HepG2 (cell line): ENCODE data around the gene UBE2O. TPM values are rescaled to one million over a fixed set of nuclear protein-coding genes. Genes with fewer than 3 reads are reported as not detected.
A peak's percentile ranks its signal among the peaks of the same experiment; 100 is the strongest.

Experiments used
- ELF4 ChIP-seq: sonication (generic); formaldehyde crosslinking; IDR thresholded peaks from 2 replicates; pipeline ENCODE4 v1.5.0; 2020; ENCODE audit warnings: missing genetic modification reagents, mild to moderate bottlenecking, moderate library complexity, borderline replicate concordance
- GPN1 ChIP-seq: sonication (generic); formaldehyde crosslinking; IDR thresholded peaks from 2 replicates; pipeline ENCODE4 v1.5.1; 2020; ENCODE audit warnings: missing genetic modification reagents, borderline replicate concordance
- JUN ChIP-seq: sonication (generic); formaldehyde crosslinking; IDR thresholded peaks from 2 replicates; pipeline ENCODE4 v1.4.0; 2020; ENCODE audit warnings: mild to moderate bottlenecking, missing genetic modification reagents
- MBNL3 ChIP-seq: fragments of 250-450 bp; sonication (Bioruptor Pico); conservative IDR thresholded peaks from 2 replicates; pipeline ENCODE4 v1.8.0; 2022; ENCODE audit warnings: mild to moderate bottlenecking, inconsistent platforms
- MLXIP ChIP-seq: sonication (generic); formaldehyde crosslinking; IDR thresholded peaks from 2 replicates; pipeline ENCODE4 v1.9.0; 2021; ENCODE audit warnings: missing genetic modification reagents, borderline replicate concordance
- NFE2L1 ChIP-seq: sonication (generic); formaldehyde crosslinking; IDR thresholded peaks from 2 replicates; pipeline ENCODE4 v1.4.0; 2020; ENCODE audit warnings: missing genetic modification reagents, mild to moderate bottlenecking, borderline replicate concordance
- PRDM10 ChIP-seq: sonication (generic); formaldehyde crosslinking; IDR thresholded peaks from 2 replicates; pipeline ENCODE4 v1.4.0; 2020; ENCODE audit warnings: low read depth, missing genetic modification reagents
- PTBP1 ChIP-seq: fragments of 200-400 bp; formaldehyde crosslinking; IDR thresholded peaks from 2 replicates; pipeline ENCODE4 v1.6.1; 2018; ENCODE audit warnings: low read length, low read depth; ENCODE audit not compliant: poor library complexity, severe bottlenecking
- SP5 ChIP-seq: IDR thresholded peaks from 2 replicates; pipeline ENCODE4 v1.6.1; 2016; ENCODE audit warnings: low read depth, borderline replicate concordance
- ZNF260 ChIP-seq: sonication (generic); formaldehyde crosslinking; IDR thresholded peaks from 2 replicates; pipeline ENCODE4 v1.4.0; 2020; ENCODE audit warnings: missing genetic modification reagents, low read depth, mild to moderate bottlenecking, borderline replicate concordance
- ZNF501 ChIP-seq: sonication (generic); formaldehyde crosslinking; IDR thresholded peaks from 2 replicates; pipeline ENCODE4 v1.5.1; 2020; ENCODE audit warnings: mild to moderate bottlenecking, moderate library complexity, missing genetic modification reagents
- ZNF577 ChIP-seq: sonication (generic); formaldehyde crosslinking; IDR thresholded peaks from 2 replicates; pipeline ENCODE4 v1.4.0; 2020; ENCODE audit warnings: mild to moderate bottlenecking, low read depth, missing genetic modification reagents, borderline replicate concordance
- polyA plus RNA-seq, 8 experiments: library from polyadenylated mRNA; depleted of rRNA in 3 of 8; stranded (reverse) in 7 of 8; unstranded in 1 of 8; fragments of >200 nt; fragmentation: Illumina TruSeq in 4 of 8; extraction: Trizol in 4 of 8; gene quantifications; 2 replicates each; pipeline versions ENCODE4 v1.2.1 to v1.2.3, GENCODE V29; 2011 to 2016; ENCODE audit warnings: low read depth in 4 of 8, missing spikeins in 1 of 8, mixed read lengths in 1 of 8; ENCODE audit not compliant: insufficient read depth in 1 of 8
- total RNA-seq, 5 experiments: library from RNA; depleted of rRNA; stranded (reverse); fragments of >200 nt; fragmentation: Illumina TruSeq; extraction: Trizol; gene quantifications; 2 replicates each; pipeline ENCODE4 v1.2.3, GENCODE V29; 2016; ENCODE audit warnings: low read depth in 1 of 5
- TF ChIP-seq, protein P1 (sequence below): IDR thresholded peaks from 2 replicates; pipeline ENCODE4 v1.6.1; 2012; ENCODE audit warnings: inconsistent platforms
- TF ChIP-seq, protein P2 (sequence below): IDR thresholded peaks from 2 replicates; pipeline ENCODE4 v1.6.1; 2016; ENCODE audit warnings: mild to moderate bottlenecking

UBE2O gene
- total and polyA plus RNA-seq, 2 of the 13 experiments (the other 11 are each of a cell fraction or from before 2014, with no cell fraction given): 21.5 to 23.5 TPM

- TF ChIP-seq PTBP1: no peak
- TF ChIP-seq, protein P1, sequence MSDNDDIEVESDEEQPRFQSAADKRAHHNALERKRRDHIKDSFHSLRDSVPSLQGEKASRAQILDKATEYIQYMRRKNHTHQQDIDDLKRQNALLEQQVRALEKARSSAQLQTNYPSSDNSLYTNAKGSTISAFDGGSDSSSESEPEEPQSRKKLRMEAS: no peak
- no peak for TF ChIP-seq ZNF260 (CRISPR knock-in tag)
- peak; percentile 32; the same call in 1 of the 2 replicates for TF ChIP-seq ZNF501 (CRISPR knock-in tag)
- TF ChIP-seq GPN1 (CRISPR knock-in tag): no peak
- TF ChIP-seq, protein P2, sequence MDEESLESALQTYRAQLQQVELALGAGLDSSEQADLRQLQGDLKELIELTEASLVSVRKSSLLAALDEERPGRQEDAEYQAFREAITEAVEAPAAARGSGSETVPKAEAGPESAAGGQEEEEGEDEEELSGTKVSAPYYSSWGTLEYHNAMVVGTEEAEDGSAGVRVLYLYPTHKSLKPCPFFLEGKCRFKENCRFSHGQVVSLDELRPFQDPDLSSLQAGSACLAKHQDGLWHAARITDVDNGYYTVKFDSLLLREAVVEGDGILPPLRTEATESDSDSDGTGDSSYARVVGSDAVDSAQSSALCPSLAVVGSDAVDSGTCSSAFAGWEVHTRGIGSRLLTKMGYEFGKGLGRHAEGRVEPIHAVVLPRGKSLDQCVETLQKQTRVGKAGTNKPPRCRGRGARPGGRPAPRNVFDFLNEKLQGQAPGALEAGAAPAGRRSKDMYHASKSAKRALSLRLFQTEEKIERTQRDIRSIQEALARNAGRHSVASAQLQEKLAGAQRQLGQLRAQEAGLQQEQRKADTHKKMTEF: 0 out of 2 replicates have a peak, but pooled peaks have one; percentile 15
- TF ChIP-seq SP5: no peak
- no peak for TF ChIP-seq ZNF577 (CRISPR knock-in tag)
- TF ChIP-seq NFE2L1 (CRISPR knock-in tag): 0 out of 2 replicates have a peak, but pooled peaks have one; percentile 6
- peak; percentile 16; the same call in 1 of the 2 replicates for TF ChIP-seq ELF4 (CRISPR knock-in tag)
- TF ChIP-seq JUN (CRISPR knock-in tag): no peak
- no peak for TF ChIP-seq MBNL3 (CRISPR knock-in tag)
- no peak for TF ChIP-seq MLXIP (CRISPR knock-in tag)
- 0 out of 2 replicates have a peak, but pooled peaks have one; percentile 3 for TF ChIP-seq PRDM10 (CRISPR knock-in tag)
Measured at GRCh38 chr17:76384987-76385891, 67.7 kb downstream of the UBE2O start (continued).
